ENCODE measurements around the gene KLHDC4. TPM values are rescaled to one million over a fixed set of nuclear protein-coding genes. Genes with fewer than 3 reads are reported as not detected.

KLHDC4 gene
- total and polyA plus RNA-seq, 4 donors: 8.2 to 27.6 (median 14.2) TPM

DNA sequence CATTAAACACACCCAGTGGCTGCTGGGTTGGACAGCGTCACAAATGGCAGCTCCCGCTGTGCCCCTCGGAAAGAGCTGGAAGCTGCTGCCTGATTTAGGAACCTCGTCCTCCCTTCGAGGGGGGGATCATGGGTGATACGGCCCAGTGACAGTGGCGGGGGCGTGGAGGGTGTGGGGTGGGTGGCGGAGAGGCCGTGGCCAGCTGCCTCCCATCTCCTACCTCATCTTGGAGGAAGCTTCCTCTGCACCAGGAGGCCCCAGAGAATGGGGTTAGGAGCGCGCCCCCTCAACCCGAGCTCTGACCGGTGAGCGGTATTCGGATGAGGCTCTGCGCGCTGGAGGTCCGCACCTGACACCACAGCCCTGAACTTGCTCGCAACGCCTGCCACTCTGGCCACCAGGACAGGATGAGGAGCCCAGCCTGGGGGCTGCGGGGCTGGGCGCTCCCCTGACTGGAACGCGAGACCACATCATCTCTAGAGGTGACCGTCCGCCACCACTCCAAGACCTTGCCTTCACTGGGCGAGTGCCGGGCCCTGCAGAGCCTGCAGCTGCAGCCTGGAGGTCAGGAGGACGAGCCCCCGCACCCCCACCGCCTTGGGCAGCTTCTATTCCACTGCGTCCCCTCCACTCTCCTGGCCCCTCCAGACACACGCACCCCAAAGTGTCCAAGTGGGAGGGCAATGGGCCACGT lies 80.9 kb downstream of the KLHDC4 start:
- Histone ChIP-seq H3K9me3 (ENCODE audit: control insufficient read depth in 4 of 4, low read length in 3 of 4) (no peaks in the 10 kb centered on the region), H3K9ac (ENCODE audit: low read depth in 1 of 2, low read length in 2 of 2) (no peak overlapping the region), H3K36me3 (ENCODE audit: control insufficient read depth in 4 of 4, insufficient read depth in 3 of 4, low read depth in 1 of 4, low read length in 3 of 4) (no peaks in the 10 kb centered on the region), H3K27ac (ENCODE audit: low read depth in 1 of 2, low read length in 2 of 2) (no peak overlapping the region), H3K4me1 (ENCODE audit: control insufficient read depth in 4 of 4, insufficient read depth in 4 of 4, low read length in 3 of 4) (no peaks in the 10 kb centered on the region), H3K4me3 (ENCODE audit: low read depth in 1 of 3, low read length in 3 of 3) (no peak overlapping the region), H3K27me3 (ENCODE audit: control insufficient read depth in 4 of 4, insufficient read depth in 4 of 4, low read length in 3 of 4) (no peaks in the 10 kb centered on the region)
- WGBS: 89% methylated on average over 35 of the region's 35 CpGs
- TF ChIP-seq SP1 (IDR thresholded peaks at IDR 0.05) (no peak), NR2F2 (IDR thresholded peaks at IDR 0.05) (no peak), HNF4A (conservative IDR thresholded peaks at IDR 0.05) (no peak), EGR1 (IDR thresholded peaks at IDR 0.05; ENCODE audit: low read depth in 2 of 2) (no peak), RAD21 (IDR thresholded peaks at IDR 0.05) (no peak), JUND (IDR thresholded peaks at IDR 0.05) (no peak), GABPA (IDR thresholded peaks at IDR 0.05 in 1 of 2, conservative IDR thresholded peaks at IDR 0.05 in 1 of 2) (no peak), FOXA1 (IDR thresholded peaks at IDR 0.05) (no peak)
- TF ChIP-seq, protein P1, sequence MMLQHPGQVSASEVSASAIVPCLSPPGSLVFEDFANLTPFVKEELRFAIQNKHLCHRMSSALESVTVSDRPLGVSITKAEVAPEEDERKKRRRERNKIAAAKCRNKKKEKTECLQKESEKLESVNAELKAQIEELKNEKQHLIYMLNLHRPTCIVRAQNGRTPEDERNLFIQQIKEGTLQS (IDR thresholded peaks at IDR 0.05): no peak
- TF ChIP-seq, protein P2, sequence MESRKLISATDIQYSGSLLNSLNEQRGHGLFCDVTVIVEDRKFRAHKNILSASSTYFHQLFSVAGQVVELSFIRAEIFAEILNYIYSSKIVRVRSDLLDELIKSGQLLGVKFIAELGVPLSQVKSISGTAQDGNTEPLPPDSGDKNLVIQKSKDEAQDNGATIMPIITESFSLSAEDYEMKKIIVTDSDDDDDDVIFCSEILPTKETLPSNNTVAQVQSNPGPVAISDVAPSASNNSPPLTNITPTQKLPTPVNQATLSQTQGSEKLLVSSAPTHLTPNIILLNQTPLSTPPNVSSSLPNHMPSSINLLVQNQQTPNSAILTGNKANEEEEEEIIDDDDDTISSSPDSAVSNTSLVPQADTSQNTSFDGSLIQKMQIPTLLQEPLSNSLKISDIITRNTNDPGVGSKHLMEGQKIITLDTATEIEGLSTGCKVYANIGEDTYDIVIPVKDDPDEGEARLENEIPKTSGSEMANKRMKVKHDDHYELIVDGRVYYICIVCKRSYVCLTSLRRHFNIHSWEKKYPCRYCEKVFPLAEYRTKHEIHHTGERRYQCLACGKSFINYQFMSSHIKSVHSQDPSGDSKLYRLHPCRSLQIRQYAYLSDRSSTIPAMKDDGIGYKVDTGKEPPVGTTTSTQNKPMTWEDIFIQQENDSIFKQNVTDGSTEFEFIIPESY (IDR thresholded peaks at IDR 0.05): no peak
- TF ChIP-seq, protein P3, sequence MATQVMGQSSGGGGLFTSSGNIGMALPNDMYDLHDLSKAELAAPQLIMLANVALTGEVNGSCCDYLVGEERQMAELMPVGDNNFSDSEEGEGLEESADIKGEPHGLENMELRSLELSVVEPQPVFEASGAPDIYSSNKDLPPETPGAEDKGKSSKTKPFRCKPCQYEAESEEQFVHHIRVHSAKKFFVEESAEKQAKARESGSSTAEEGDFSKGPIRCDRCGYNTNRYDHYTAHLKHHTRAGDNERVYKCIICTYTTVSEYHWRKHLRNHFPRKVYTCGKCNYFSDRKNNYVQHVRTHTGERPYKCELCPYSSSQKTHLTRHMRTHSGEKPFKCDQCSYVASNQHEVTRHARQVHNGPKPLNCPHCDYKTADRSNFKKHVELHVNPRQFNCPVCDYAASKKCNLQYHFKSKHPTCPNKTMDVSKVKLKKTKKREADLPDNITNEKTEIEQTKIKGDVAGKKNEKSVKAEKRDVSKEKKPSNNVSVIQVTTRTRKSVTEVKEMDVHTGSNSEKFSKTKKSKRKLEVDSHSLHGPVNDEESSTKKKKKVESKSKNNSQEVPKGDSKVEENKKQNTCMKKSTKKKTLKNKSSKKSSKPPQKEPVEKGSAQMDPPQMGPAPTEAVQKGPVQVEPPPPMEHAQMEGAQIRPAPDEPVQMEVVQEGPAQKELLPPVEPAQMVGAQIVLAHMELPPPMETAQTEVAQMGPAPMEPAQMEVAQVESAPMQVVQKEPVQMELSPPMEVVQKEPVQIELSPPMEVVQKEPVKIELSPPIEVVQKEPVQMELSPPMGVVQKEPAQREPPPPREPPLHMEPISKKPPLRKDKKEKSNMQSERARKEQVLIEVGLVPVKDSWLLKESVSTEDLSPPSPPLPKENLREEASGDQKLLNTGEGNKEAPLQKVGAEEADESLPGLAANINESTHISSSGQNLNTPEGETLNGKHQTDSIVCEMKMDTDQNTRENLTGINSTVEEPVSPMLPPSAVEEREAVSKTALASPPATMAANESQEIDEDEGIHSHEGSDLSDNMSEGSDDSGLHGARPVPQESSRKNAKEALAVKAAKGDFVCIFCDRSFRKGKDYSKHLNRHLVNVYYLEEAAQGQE (IDR thresholded peaks at IDR 0.05): no peak
- TF ChIP-seq, protein P4, sequence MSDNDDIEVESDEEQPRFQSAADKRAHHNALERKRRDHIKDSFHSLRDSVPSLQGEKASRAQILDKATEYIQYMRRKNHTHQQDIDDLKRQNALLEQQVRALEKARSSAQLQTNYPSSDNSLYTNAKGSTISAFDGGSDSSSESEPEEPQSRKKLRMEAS (IDR thresholded peaks at IDR 0.05): no peak
- TF ChIP-seq, protein P5, sequence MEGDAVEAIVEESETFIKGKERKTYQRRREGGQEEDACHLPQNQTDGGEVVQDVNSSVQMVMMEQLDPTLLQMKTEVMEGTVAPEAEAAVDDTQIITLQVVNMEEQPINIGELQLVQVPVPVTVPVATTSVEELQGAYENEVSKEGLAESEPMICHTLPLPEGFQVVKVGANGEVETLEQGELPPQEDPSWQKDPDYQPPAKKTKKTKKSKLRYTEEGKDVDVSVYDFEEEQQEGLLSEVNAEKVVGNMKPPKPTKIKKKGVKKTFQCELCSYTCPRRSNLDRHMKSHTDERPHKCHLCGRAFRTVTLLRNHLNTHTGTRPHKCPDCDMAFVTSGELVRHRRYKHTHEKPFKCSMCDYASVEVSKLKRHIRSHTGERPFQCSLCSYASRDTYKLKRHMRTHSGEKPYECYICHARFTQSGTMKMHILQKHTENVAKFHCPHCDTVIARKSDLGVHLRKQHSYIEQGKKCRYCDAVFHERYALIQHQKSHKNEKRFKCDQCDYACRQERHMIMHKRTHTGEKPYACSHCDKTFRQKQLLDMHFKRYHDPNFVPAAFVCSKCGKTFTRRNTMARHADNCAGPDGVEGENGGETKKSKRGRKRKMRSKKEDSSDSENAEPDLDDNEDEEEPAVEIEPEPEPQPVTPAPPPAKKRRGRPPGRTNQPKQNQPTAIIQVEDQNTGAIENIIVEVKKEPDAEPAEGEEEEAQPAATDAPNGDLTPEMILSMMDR (IDR thresholded peaks at IDR 0.05; ENCODE audit: low read depth, low read length, missing input control): no peak
- no peak for DNase-seq (ENCODE audit: low spot score)

DNA sequence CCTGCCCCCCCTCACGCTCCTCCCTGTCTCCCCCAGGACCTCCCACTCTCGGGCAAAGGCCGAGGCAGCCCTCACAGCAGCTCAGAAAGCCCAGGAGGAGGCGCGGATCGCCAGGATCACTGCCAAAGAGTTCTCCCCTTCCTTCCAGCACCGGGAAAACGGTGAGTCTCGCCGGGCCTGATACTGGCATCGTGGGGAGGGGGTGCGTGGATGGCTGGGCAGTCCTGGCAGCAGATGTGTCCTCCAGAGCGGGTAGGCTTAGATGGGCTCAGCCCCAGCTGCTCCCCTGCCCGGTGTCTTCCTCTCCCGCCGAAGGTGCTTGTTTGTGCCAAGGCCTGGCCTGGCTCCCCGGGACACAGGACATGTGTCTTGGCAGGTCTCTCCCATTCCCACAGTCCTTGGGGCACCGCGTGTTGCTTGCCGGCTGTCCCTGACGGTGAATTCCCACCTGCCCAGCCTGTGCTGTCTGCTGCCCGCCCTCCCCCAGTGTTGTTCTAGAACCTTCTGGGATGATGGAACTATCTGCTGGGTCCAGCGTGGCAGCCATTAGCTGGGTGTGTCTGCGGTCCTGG lies 81.6 kb downstream of the KLHDC4 start:
- Histone ChIP-seq H3K27ac (ENCODE audit: low read depth in 1 of 2, low read length in 2 of 2) (no peak overlapping the region), H3K36me3 (ENCODE audit: control insufficient read depth in 4 of 4, insufficient read depth in 3 of 4, low read depth in 1 of 4, low read length in 3 of 4) (no peaks in the 10 kb centered on the region), H3K9ac (ENCODE audit: low read depth in 1 of 2, low read length in 2 of 2) (no peak overlapping the region), H3K27me3 (ENCODE audit: control insufficient read depth in 4 of 4, insufficient read depth in 4 of 4, low read length in 3 of 4) (no peaks in the 10 kb centered on the region), H3K4me3 (ENCODE audit: low read depth in 1 of 3, low read length in 3 of 3) (no peak overlapping the region), H3K4me1 (ENCODE audit: control insufficient read depth in 4 of 4, insufficient read depth in 4 of 4, low read length in 3 of 4) (no peaks in the 10 kb centered on the region), H3K9me3 (ENCODE audit: control insufficient read depth in 4 of 4, low read length in 3 of 4) (no peaks in the 10 kb centered on the region)
- DNase-seq (ENCODE audit: low spot score): no peak
- 75% methylated on average over 24 of the region's 24 CpGs for WGBS
- TF ChIP-seq NR2F2 (IDR thresholded peaks at IDR 0.05): no peak
- TF ChIP-seq, protein P4 (IDR thresholded peaks at IDR 0.05): no peak
- TF ChIP-seq RAD21 (IDR thresholded peaks at IDR 0.05): no peak
- TF ChIP-seq, protein P1 (IDR thresholded peaks at IDR 0.05): no peak
- no peak for TF ChIP-seq FOXA2 (IDR thresholded peaks at IDR 0.05)
- TF ChIP-seq, protein P3 (IDR thresholded peaks at IDR 0.05): no peak
- TF ChIP-seq, protein P2 (IDR thresholded peaks at IDR 0.05): no peak

Measured in liver (tissue), 9 donors.